Colonic mucosa (tissue), 4 donors: ENCODE measurements around the gene COL18A1. TPM values are rescaled to one million over a fixed set of nuclear protein-coding genes. Genes with fewer than 3 reads are reported as not detected.

Experiments
- DNase-seq: peaks from one replicate; pipeline ENCODE4 v3.0.0-alpha.2; 2020
- H3K27ac ChIP-seq: fragments of 200-600 bp; one replicate; pipeline ENCODE4 v1.8.0; 2021
- H3K27me3 ChIP-seq: fragments of 200-600 bp; one replicate; pipeline ENCODE4 v1.8.0; 2021
- H3K36me3 ChIP-seq: fragments of 200-600 bp; one replicate; pipeline ENCODE4 v1.8.0; 2021
- H3K4me1 ChIP-seq: fragments of 200-600 bp; one replicate; pipeline ENCODE4 v1.8.0; 2021; ENCODE audit warnings: mild to moderate bottlenecking
- H3K4me3 ChIP-seq: fragments of 200-600 bp; one replicate; pipeline ENCODE4 v1.8.0; 2021
- H3K9ac ChIP-seq, 2 donors: one replicate each; pipeline ENCODE4 v1.7.0; 2013; ENCODE audit warnings: control low read depth in 2 of 2, low read depth in 2 of 2, low read length in 2 of 2
- H3K9me3 ChIP-seq: fragments of 200-600 bp; one replicate; pipeline ENCODE4 v1.8.0; 2021
- intact Hi-C: fragments of 100-400 bp; cut with DNase I; formaldehyde crosslinking; loops from one replicate; pipeline ENCODE4 v1.14.1; 2022
- total RNA-seq, 2 donors: library from RNA; stranded (reverse); fragmentation: NEBNext Ultra II Directional in 1 of 2; extraction: Animal tissue kit (Norgen Biotek cat#: 25700) in 1 of 2; gene quantifications; one replicate each; pipeline ENCODE4 v1.2.1, GENCODE V29; 2021
- TF ChIP-seq, protein P1 (sequence below): fragments of 200-600 bp; IDR thresholded peaks from one replicate; pipeline ENCODE4 v1.8.0; 2022; ENCODE audit warnings: antibody characterized with exemption, mild to moderate bottlenecking
- donor health status: healthy.
- donor health status: DM: no; HTN: no; CAD: no.
- donor health status: DM: no; HTN: no; CAD: no.

COL18A1 gene
- total RNA-seq, 2 donors from 2014 or later = 8.4 to 22.3 TPM

DNA sequence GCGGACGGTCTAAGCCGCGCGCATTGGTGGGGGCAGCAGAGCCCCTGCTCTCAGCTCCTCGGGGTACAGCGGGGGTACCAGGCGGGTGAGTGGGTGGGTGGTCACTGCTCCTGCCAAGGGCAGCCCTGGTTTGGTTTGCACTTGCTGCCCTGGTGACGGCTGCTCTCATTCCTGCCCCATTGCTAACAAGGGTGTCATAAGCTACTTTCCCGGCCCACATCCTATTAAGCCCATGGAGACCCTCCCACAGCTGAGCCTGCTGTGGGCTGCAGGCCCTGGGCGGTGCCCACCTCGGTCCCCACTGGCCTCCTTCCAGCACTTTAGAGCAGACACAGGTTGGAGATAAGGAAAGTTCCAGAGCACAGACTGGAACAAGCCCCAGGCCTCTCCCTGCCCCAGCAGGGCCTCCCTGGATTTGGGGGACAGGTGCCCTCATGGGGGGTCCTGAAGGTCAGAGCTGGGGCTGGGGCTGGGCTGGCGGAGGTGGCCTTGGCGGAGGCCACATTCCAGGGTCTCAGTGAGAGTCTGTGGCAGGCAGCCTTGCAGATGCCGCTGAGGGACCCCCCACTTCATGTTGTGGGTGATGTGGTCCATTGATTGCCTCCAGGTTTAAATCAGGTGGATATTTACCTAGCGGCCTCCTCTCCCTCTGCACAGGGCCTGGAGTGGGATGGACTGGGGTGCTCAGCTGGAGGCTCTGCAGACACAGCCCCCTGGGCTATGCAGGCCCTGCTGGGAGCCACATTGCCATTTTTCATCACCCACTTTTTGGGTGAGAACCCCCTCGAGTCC is 27.0 kb downstream of the COL18A1 start:
- H3K36me3 ChIP-seq = no peaks in the 10 kb centered on the region
- DNase-seq = no peak
- H3K9me3 ChIP-seq = no peaks in the 10 kb centered on the region
- H3K9ac ChIP-seq = peak overlapping the region in 1 of 2 donors; percentile 5
- TF ChIP-seq, protein P1, sequence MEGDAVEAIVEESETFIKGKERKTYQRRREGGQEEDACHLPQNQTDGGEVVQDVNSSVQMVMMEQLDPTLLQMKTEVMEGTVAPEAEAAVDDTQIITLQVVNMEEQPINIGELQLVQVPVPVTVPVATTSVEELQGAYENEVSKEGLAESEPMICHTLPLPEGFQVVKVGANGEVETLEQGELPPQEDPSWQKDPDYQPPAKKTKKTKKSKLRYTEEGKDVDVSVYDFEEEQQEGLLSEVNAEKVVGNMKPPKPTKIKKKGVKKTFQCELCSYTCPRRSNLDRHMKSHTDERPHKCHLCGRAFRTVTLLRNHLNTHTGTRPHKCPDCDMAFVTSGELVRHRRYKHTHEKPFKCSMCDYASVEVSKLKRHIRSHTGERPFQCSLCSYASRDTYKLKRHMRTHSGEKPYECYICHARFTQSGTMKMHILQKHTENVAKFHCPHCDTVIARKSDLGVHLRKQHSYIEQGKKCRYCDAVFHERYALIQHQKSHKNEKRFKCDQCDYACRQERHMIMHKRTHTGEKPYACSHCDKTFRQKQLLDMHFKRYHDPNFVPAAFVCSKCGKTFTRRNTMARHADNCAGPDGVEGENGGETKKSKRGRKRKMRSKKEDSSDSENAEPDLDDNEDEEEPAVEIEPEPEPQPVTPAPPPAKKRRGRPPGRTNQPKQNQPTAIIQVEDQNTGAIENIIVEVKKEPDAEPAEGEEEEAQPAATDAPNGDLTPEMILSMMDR = no peak
- no peak overlapping the region for H3K4me3 ChIP-seq
- H3K4me1 ChIP-seq = no peaks in the 10 kb centered on the region
- no peak overlapping the region for H3K27ac ChIP-seq
- no peaks in the 10 kb centered on the region for H3K27me3 ChIP-seq
- intact Hi-C loops = no loop called here

DNA sequence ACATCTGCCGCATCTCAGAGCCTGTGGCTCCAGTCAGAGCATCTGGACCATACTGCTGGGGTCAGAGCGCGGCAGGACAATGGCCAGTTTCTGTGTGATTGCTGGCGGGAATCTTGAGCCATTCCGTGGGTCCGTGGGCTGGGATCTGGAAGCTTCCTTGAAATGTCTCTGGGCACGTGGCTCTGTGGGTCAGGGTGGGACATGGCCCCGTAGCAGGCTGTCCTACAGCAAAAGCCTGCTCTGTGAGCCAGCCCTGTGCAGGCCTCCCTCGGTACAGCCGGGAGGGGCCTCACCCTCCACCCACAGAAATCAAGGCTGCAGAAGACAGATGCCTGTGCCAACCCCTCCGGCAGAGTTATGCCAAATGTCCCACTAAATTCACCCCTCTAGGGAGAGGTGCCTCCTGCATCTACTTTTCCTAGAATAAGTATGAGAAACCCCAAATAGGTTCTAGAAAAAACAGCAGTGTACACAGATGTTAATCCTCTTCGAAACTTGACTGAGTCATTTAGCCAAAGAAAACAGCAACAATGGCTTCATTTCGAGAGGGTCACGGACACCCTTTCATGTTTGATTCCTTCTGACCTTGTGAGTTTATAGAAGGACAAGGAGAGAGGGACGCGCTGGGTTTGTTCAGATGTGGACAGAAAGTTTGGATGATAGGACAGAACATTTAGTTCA is 27.8 kb downstream of the COL18A1 start:
- DNase-seq = no peak
- Histone ChIP-seq H3K36me3 (no peaks in the 10 kb centered on the region), H3K9me3 (no peaks in the 10 kb centered on the region), H3K27me3 (no peaks in the 10 kb centered on the region), H3K4me1 (no peaks in the 10 kb centered on the region), H3K27ac (no peak overlapping the region), H3K4me3 (no peak overlapping the region), H3K9ac (no peak overlapping the region)
- TF ChIP-seq, protein P1 = no peak
- intact Hi-C loops = no loop called here

DNA sequence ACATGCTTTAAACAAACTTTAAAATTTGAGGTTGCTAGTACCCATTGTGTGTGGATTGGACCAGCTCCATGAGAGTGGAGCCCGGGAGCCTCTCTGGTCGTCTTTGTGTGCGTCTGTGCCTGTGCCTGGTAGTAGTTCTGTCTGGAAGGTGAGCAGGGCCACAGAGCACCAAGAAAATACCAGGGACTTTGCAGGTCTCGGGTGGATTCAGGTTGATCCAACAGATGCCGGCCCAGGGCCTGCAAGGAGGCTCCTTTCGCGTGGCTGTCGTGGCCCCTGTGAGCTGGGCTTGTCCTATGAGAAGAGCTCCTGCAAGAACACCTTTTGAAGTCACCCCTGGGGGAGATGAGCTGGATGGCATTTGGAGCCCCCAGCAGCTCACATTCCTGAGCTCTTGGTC is 28.3 kb downstream of the COL18A1 start:
- Histone ChIP-seq H3K4me1 (no peaks in the 10 kb centered on the region), H3K27me3 (no peaks in the 10 kb centered on the region), H3K36me3 (no peaks in the 10 kb centered on the region), H3K9me3 (no peaks in the 10 kb centered on the region), H3K27ac (no peak overlapping the region), H3K9ac (no peak overlapping the region), H3K4me3 (no peak overlapping the region)
- TF ChIP-seq, protein P1 = no peak
- DNase-seq = no peak
- intact Hi-C loops = no loop called here

DNA sequence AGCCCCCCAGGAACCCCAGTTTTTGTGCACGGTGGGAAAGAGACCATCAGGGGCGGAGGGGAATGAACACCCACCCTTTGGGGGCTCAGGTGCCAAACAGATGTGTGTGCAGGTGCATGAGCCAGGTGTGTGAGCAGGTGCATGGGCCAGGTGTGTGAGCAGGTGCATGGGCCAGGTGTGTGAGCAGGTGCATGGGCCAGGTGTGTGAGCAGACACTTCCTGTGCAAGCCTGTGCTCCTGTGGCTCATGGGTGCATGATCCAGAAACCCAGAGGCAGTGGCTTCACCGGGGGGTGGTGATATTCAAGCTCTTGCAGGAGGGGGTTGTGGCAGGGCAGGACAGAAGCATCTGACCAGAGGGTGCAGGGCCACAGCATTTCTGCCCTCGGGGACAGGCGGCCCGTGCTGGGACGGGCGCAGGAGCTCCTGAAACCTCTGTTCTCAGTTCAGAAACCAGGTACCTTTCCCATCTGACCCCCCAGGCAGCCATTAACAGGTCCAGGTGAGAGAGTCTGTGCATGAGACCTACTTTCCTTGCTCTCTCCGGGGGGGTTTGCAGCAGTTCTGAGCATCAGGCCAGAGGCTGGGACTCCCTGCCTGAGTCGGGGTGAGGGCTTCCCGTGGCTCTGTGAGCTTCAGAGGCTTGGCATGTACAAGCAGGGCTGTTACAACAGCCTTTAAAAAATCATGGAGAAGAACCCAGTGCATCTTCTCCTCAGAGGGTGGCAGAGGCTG is 29.1 kb downstream of the COL18A1 start:
- Histone ChIP-seq H3K4me3 (no peak overlapping the region), H3K36me3 (no peaks in the 10 kb centered on the region), H3K9ac (no peak overlapping the region), H3K9me3 (no peaks in the 10 kb centered on the region), H3K27ac (no peak overlapping the region), H3K27me3 (no peaks in the 10 kb centered on the region), H3K4me1 (no peaks in the 10 kb centered on the region)
- TF ChIP-seq, protein P1 = no peak
- no peak for DNase-seq
- intact Hi-C loops = no loop called here

DNA sequence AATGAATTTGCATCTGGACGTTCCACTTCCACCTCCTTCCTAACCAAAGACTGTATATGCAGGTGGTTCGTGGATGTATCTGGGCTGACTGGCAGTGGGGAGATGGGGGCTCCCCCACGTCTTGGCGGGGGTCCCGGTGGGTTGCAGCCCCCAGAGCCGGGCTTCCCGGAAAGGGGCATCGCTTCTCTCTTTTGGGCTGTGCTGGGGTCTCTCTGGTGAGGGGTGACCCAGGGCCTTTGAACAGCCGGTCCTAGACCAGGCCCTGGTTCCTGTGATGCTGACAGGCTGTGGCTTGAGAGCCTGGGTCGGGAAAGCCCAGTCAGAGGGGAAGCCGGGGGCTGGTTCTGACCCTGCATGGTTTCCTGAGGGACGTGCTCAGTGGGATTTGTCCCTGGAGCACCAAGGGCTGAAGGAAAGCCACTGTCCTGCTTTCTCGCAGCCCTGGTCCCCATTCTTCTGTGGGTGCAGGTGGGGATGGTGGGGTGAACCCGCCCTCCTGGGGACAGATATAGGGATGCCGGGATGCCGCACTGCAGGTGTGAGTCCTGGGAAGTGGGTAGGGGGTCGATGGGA is 29.8 kb downstream of the COL18A1 start:
- DNase-seq = no peak
- Histone ChIP-seq H3K9me3 (no peaks in the 10 kb centered on the region), H3K36me3 (no peaks in the 10 kb centered on the region), H3K27me3 (no peaks in the 10 kb centered on the region), H3K4me3 (no peak overlapping the region), H3K27ac (no peak overlapping the region), H3K9ac (no peak overlapping the region), H3K4me1 (no peaks in the 10 kb centered on the region)
- TF ChIP-seq, protein P1 = no peak
- intact Hi-C loops = no loop called here
